Activated B cell treated with CpG ODN at 0.5 μM for 24 hours (primary cell): ENCODE data around the gene BICDL1. TPM values are rescaled to one million over a fixed set of nuclear protein-coding genes. Genes with fewer than 3 reads are reported as not detected.

ENCODE experiments used
- ATAC-seq: fragments of 200-7000 bp; cut with Tn5 transposase; one replicate; pipeline ENCODE4 v1.10.0; 2021; ENCODE audit warnings: low read depth, mild to moderate bottlenecking, moderate library complexity
- CTCF ChIA-PET: fragments of 350-600 bp; sonication (Branson Sonifier 250); formaldehyde crosslinking; loops from one replicate; lab custom pipeline; 2021; ENCODE audit warnings: antibody characterized with exemption; lab: Charles Lee
- POLR2A ChIA-PET: fragments of 350-600 bp; sonication (Branson Sonifier 250); formaldehyde crosslinking; loops from one replicate; lab custom pipeline; 2021; ENCODE audit warnings: antibody characterized with exemption; lab: Charles Lee
- DNase-seq: peaks from one replicate; pipeline ENCODE4 v3.0.0; 2022
- H3K27ac Mint-ChIP-seq: one replicate; pipeline ENCODE4 v1.8.0; 2020; ENCODE audit warnings: mixed read lengths
- H3K27me3 Mint-ChIP-seq: one replicate; pipeline ENCODE4 v1.8.0; 2021; ENCODE audit warnings: mixed read lengths
- H3K36me3 Mint-ChIP-seq: one replicate; pipeline ENCODE4 v1.8.0; 2021; ENCODE audit warnings: low read depth, mixed read lengths
- H3K4me1 Mint-ChIP-seq: one replicate; pipeline ENCODE4 v1.8.0; 2021; ENCODE audit warnings: mixed read lengths
- H3K4me3 Mint-ChIP-seq: one replicate; pipeline ENCODE4 v1.8.0; 2020; ENCODE audit warnings: mild to moderate bottlenecking, mixed read lengths
- H3K9me3 Mint-ChIP-seq: one replicate; pipeline ENCODE4 v1.8.0; 2020; ENCODE audit warnings: mixed read lengths
- CTCF ChIP-seq: fragments of 200-600 bp; IDR thresholded peaks from one replicate; pipeline ENCODE4 v1.8.0; 2022; ENCODE audit warnings: antibody characterized with exemption, mild to moderate bottlenecking
- intact Hi-C: fragments of 100-400 bp; cut with micrococcal nuclease; formaldehyde crosslinking; loops from one replicate; pipeline ENCODE4 v1.15.1; 2024
- total RNA-seq: library from RNA; stranded (reverse); gene quantifications from 2 replicates; pipeline ENCODE4 v1.2.3, GENCODE V29; 2022

BICDL1 gene
- total RNA-seq, 1 donor from 2014 or later: 16.8 TPM

- DNase-seq: peak; percentile 98
- peak; percentile 93 for ATAC-seq
- Mint-ChIP-seq H3K27me3 (no peaks in the 10 kb centered on the region), H3K9me3 (no peaks in the 10 kb centered on the region), H3K4me3 (peak overlapping the region; percentile 76), H3K4me1 (peaks cover 11% of the 10 kb centered on the region), H3K36me3 (peaks cover 19% of the 10 kb centered on the region), H3K27ac (peak overlapping the region; percentile 81)
- ChIA-PET POLR2A (interaction anchor here (0.6 to 2.0 kb wide), 14 partner anchors 22 to 419 kb away, joined by 3 to 27 read pairs (median 4); partner anchors contain the start of genes BICDL1, GCN1, PRKAB1 and RAB35), CTCF (interaction anchor here (0.7 to 2.1 kb wide), 12 partner anchors 9 to 124 kb away, joined by 3 to 17 read pairs (median 4); partner anchors contain the start of genes BICDL1, RAB35 and RPLP0)
- TF ChIP-seq CTCF: peak; percentile 74
- intact Hi-C loops: loop anchor here (1.0 to 5.0 kb wide), 9 partner anchors 23 to 420 kb away; partner anchors contain the start of genes CIT, PRKAB1, RAB35 and RPLP0
Measured at GRCh38 chr12:120086801-120087621, 98.0 kb downstream of the BICDL1 start.

- ATAC-seq (no peak), DNase-seq (no peak)
- intact Hi-C loops: loop anchor here (5.0 kb wide), 2 partner anchors 407 to 422 kb away; partner anchors contain the start of gene PRKAB1
- H3K9me3 Mint-ChIP-seq: no peaks in the 10 kb centered on the region
- peaks cover 11% of the 10 kb centered on the region for H3K4me1 Mint-ChIP-seq
- H3K4me3 Mint-ChIP-seq: no peak overlapping the region
- no peak for TF ChIP-seq CTCF
- no peaks in the 10 kb centered on the region for H3K27me3 Mint-ChIP-seq
- ChIA-PET POLR2A (interaction anchor here (1.1 kb wide), 1 partner anchor 112 kb away, joined by 3 read pairs; no protein-coding TSS in a partner anchor), CTCF (no interaction called here)
- peaks cover 27% of the 10 kb centered on the region for H3K36me3 Mint-ChIP-seq
- no peak overlapping the region for H3K27ac Mint-ChIP-seq
Measured at GRCh38 chr12:120089105-120089504, 100.1 kb downstream of the BICDL1 start.

- no peak overlapping the region for H3K4me3 Mint-ChIP-seq
- DNase-seq (no peak), ATAC-seq (no peak)
- ChIA-PET CTCF (no interaction called here), POLR2A (interaction anchor here (1.1 kb wide), 2 partner anchors 12 to 111 kb away, joined by 3 read pairs; no protein-coding TSS in a partner anchor)
- no peaks in the 10 kb centered on the region for H3K27me3 Mint-ChIP-seq
- peaks cover 31% of the 10 kb centered on the region for H3K36me3 Mint-ChIP-seq
- H3K4me1 Mint-ChIP-seq: peaks cover 11% of the 10 kb centered on the region
- no peaks in the 10 kb centered on the region for H3K9me3 Mint-ChIP-seq
- H3K27ac Mint-ChIP-seq: no peak overlapping the region
- intact Hi-C loops: loop anchor here (5.0 kb wide), 2 partner anchors 407 to 422 kb away; partner anchors contain the start of gene PRKAB1
- TF ChIP-seq CTCF: no peak
Measured at GRCh38 chr12:120089796-120090195, 100.8 kb downstream of the BICDL1 start.

GRCh38 chr12:120090206-120090605 is 101.2 kb downstream of the BICDL1 start:
- H3K36me3 Mint-ChIP-seq: peaks cover 31% of the 10 kb centered on the region
- no peak for DNase-seq
- H3K27me3 Mint-ChIP-seq: no peaks in the 10 kb centered on the region
- no peak overlapping the region for H3K27ac Mint-ChIP-seq
- ChIA-PET CTCF (no interaction called here), POLR2A (interaction anchor here (0.9 to 1.1 kb wide), 3 partner anchors 12 to 111 kb away, joined by 3 to 4 read pairs (median 3); no protein-coding TSS in a partner anchor)
- H3K9me3 Mint-ChIP-seq: no peaks in the 10 kb centered on the region
- TF ChIP-seq CTCF: no peak
- peaks cover 11% of the 10 kb centered on the region for H3K4me1 Mint-ChIP-seq
- H3K4me3 Mint-ChIP-seq: no peak overlapping the region
- ATAC-seq: no peak
- intact Hi-C loops: no loop called here
